ENCODE results near the gene SPCS2.
"Not testable (repeated sequence)": the region's sequence is repeated elsewhere in the genome, so short reads cannot be mapped to it uniquely, and the experiment has no call there.

Gene SPCS2

GRCh38 chr11:74949753-74950137 is 679 bp downstream of the SPCS2 start:
- no peak for FAIRE-seq
- no peak for DNase-seq (ENCODE audit: low spot score)

- FAIRE-seq (no peak), DNase-seq (ENCODE audit: low spot score) (no peak)
Measured at GRCh38 chr11:74950374-74950969, 1.4 kb downstream of the SPCS2 start.

GRCh38 chr11:74951226-74951625 is 2.2 kb downstream of the SPCS2 start:
- FAIRE-seq (no peak), DNase-seq (ENCODE audit: low spot score) (no peak)

- DNase-seq (ENCODE audit: low spot score): no peak
Measured at GRCh38 chr11:74952752-74953151, 3.7 kb downstream of the SPCS2 start.

GRCh38 chr11:74953451-74953850 is 4.4 kb downstream of the SPCS2 start:
- no peak for FAIRE-seq
- no peak for DNase-seq (ENCODE audit: low spot score)

More at GRCh38 chr11:74952752-74953151, 3.7 kb downstream of the SPCS2 start:
- no peak for FAIRE-seq

GRCh38 chr11:74954199-74954598 is 5.1 kb downstream of the SPCS2 start:
- DNase-seq (ENCODE audit: low spot score) (no peak), FAIRE-seq (no peak)

DNA sequence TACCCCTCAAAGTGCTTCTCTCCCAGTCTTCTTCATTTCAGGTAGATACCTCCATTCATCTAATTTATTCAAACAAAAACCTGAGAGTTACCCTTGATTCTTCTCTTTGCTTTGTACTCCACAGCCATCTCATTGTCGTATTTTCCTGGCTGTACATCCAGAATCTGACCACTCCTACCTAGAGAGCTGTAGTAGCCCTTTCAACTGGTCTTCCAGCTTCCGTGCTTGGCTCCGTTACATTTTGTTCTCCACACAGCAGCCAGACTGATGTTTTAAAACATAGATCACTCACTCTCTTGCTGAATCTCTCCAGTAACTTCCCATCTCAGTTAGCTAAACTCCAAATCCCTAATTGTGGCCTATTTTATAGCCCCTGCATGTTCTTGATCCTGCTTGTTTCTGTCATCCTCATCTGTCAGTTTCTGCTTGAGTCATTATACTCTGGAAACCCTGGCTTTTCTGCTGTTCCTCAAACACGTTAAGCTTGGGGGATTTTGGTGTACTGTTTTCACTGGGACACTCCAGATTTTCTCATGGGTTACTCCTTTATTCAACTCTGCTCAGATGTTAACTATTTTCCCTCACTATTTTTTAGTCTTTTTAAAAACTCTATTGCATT is 7.4 kb downstream of the SPCS2 start:
- DNase-seq (ENCODE audit: low spot score) (no peak), FAIRE-seq (no peak)

GRCh38 chr11:74957937-74958629 is 9.0 kb downstream of the SPCS2 start:
- DNase-seq (ENCODE audit: low spot score): no peak
- FAIRE-seq: no peak

DNA sequence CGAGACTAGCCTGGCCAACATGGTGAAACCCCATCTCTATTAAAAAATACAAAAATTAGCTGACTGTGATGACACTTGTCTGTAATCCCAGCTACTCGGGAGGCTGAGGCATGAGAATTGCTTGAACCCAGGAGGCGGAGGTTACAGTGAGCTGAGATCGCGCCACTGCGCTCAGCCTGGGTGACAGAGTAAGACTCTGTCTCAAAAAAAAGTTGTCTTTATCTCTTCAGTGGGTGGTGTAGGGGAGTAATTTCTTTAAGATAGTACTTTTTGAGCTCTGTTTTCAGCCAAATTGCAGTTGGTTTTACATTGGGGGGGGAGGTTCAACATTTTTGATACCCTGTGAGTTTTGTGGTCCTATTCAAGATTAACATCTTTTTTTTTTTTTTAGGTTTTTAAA is 11.1 kb downstream of the SPCS2 start:
- not testable (repeated sequence) for FAIRE-seq; DNase-seq (ENCODE audit: low spot score)

DNA sequence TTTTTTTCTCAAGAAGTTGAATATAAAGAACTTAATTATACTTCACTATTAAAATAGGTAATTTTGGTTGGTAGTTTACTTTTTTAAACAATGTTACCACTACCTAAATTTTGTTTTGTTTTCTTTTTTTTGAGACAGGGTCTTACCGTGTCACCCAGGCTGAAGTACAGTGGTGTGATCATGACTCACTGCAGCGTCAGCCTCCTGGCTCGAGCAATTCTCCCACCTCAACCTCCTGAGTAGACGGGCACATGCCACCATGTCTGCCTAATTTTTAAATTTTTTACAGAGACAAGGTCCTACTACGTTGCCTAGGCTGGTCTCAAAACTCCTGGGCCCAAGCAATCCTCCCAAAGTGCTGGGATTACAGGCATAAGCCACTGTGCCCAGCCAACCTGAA is 17.6 kb downstream of the SPCS2 start:
- FAIRE-seq (no peak), DNase-seq (ENCODE audit: low spot score) (no peak)

DNA sequence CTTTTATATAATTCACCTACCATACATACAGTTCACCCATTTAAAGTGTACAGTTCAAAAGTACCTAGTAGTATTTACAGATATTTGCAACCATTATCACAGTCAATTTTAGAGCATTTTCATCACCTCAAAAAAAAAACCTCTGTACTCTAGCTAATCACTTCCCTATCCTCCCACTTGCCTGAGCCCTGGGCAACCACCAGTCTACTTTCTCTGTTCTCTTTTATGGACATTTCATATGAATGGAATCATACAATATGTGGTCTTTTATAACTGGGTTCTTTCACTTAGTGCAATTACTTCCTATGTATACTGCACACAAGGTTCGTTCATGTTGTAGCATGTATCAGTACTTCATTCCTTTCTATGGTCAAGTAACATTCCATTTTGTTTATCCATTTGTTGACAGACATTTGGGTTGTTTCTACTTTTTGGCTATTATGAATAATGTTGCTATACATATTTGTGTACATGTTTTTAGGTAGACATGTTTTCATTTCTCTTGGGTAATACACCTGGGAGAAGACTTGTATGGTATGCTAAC is 21.9 kb downstream of the SPCS2 start:
- no peak for FAIRE-seq

GRCh38 chr11:74971424-74971823 is 22.4 kb downstream of the SPCS2 start:
- FAIRE-seq (no peak), DNase-seq (ENCODE audit: low spot score) (no peak)

More for the DNA sequence above, 21.9 kb downstream of the SPCS2 start:
- DNase-seq (ENCODE audit: low spot score): no peak

GRCh38 chr11:74978041-74978440 is 29.0 kb downstream of the SPCS2 start:
- DNase-seq (ENCODE audit: low spot score) (no peak), FAIRE-seq (no peak)

GRCh38 chr11:74980634-74981033 is 31.6 kb downstream of the SPCS2 start:
- DNase-seq (ENCODE audit: low spot score) (no peak), FAIRE-seq (no peak)

GRCh38 chr11:74981888-74982287 is 32.8 kb downstream of the SPCS2 start:
- no peak for FAIRE-seq
- no peak for DNase-seq (ENCODE audit: low spot score)

GRCh38 chr11:74984070-74984469 is 35.0 kb downstream of the SPCS2 start:
- DNase-seq (ENCODE audit: low spot score): no peak
- no peak for FAIRE-seq

DNA sequence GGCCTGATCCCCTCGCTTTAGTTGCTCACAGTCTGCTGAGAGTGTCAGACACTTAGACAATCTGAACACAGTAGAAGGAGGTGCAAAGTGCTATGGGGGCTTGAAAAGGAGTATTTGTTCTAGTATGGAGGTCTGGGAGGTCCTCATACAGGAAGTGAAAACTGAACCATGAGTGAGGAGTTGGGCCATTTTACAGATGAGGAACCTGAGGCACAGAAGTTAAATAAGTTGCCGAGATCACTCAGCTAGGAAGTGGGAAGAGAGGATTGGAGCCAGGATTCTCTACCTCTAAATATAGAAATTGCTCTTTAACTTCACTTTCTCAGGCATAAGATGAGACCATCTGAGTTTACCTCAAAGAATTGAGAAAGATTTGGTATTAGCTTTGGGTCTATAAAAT is 35.7 kb downstream of the SPCS2 start:
- no peak for FAIRE-seq
- DNase-seq (ENCODE audit: low spot score): no peak

DNA sequence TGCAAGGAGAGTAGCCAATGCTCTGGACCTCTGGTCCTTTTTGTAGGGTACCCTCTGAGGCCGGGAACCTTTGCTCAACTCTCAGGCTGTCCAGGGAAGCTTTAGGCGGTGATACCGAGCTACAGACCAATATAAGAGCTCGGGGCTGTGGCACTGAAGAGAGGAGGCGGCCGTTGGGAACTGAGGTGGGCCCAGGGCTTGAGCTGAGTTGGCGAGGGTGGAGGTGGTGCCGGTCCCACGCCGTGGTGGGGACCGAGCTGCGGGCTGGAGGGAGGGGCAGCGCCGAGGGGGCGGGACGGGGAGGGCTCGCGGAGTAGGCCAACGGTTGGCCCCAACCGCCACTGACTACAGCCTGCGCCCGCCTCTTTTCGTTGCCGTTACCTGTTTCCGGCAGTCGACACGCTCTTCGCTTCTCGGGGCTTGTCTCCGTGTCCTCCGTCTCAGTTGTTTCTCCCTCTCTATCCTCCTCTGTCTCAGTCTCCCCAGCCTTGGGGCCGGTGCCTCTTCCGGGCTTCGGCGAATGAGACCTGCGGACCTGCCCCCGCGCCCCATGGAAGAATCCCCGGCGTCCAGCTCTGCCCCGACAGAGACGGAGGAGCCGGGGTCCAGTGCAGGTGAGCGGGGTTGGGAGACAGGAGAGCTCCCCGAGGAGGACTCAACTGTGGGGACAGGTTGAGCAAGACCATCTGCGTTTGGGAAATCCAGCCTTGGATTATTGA is 39.6 kb downstream of the SPCS2 start, which contains the start of gene NEU3:
Gene NEU3 (plus strand): TSS at position 393 of the 719 bp plus-strand sequence. CDS start 128 bp downstream, at position 521.
- no peak for FAIRE-seq
- DNase-seq (ENCODE audit: low spot score): peak; percentile 73

DNA sequence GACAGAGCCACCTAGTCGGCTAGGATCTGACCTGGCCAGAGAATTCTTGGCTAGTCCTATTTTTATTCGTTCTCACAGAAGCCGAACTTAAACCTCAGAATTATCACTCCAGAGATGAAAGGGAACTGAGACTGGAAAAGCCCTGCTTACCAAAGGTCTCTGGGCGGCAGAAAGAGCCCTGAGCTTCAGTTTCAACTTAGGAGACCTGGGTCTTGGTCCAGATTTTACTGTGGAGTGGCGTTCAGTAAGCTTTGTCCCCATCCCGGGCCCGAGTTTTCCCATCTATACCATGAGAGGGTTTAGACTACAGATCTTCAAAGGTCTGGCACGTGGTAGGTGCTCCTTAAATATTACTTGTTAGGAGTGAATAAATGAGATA is 40.2 kb downstream of the SPCS2 start:
- FAIRE-seq (no peak), DNase-seq (ENCODE audit: low spot score) (no peak)

- not testable (repeated sequence) for DNase-seq (ENCODE audit: low spot score); FAIRE-seq
Measured at GRCh38 chr11:74990150-74990549, 41.1 kb downstream of the SPCS2 start.

DNA sequence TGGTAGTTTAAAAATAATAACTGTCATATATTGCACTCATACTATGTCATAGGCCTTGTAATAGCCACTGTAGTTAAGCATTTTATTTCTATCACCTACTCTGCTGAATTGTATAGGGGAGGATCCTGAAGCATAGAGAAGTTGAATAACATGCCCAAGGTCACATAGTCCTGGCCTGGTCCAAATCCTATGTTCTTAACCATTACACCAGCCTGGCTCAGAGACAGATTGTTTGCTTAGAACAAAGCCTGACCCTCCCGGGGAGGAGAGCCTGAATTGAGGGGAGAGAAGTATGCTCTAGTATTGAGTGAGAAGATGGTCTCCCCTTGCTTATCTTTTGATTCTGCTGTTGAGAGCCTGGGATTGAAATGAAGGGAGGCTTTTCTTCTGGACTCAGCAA is 41.9 kb downstream of the SPCS2 start:
- no peak for DNase-seq (ENCODE audit: low spot score)
- no peak for FAIRE-seq

DNA sequence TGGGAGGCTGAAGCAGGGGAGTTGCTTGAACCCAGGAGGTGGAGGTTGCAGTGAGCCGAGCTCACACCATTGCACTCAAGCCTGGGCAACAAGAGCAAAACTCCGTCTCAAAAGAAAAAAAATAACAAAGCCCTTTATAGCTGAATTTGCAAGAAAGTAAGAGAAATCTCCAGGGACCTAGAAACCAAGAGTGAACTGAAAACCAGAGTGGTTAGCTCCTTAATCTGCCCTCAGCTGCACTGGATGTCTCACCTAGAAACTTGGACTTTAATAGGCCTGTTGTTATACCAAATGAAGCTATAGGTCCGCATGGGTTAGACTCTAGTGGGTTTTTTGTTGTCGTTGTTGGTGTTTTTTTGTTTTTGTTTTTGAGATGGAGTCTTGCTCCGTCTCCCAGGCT is 43.8 kb downstream of the SPCS2 start:
- no peak for DNase-seq (ENCODE audit: low spot score)
- FAIRE-seq: no peak

All from RCC 7860 (cell line).